H1 (cell line): Measurements from ENCODE around the gene MKX. TPM values are rescaled to one million over a fixed set of nuclear protein-coding genes. Genes with fewer than 3 reads are reported as not detected.

ENCODE experiments used
- CTCF ChIA-PET: fragments of 300-600 bp; sonication (Branson Sonifier 250); formaldehyde crosslinking; loops from one replicate; lab custom pipeline; 2021; ENCODE audit not compliant: partially characterized antibody; lab: Charles Lee
- POLR2A ChIA-PET: fragments of 300-600 bp; sonication (Branson Sonifier 250); formaldehyde crosslinking; loops from one replicate; lab custom pipeline; 2021; ENCODE audit warnings: inconsistent platforms; ENCODE audit not compliant: partially characterized antibody; lab: Charles Lee
- DNase-seq, 2 experiments: peaks; one replicate each; pipeline versions ENCODE4 v3.0.0 to v3.0.0-alpha.2; 2010 to 2022; ENCODE audit warnings: low spot score in 2 of 2, low read depth in 1 of 2, mixed read lengths in 1 of 2
- FAIRE-seq: peaks from 2 replicates; lab custom pipeline; 2011; peaks lifted over from hg19 to GRCh38; lab: Jason Lieb, UNC
- H2AFZ ChIP-seq: 2 replicates; pipeline ENCODE4 v1.8.1; 2012; ENCODE audit warnings: low read length, inconsistent platforms
- H2AK5ac ChIP-seq: 2 replicates; pipeline ENCODE4 v1.6.1; 2013; ENCODE audit warnings: low read depth, low read length
- H2BK120ac ChIP-seq: replicated peaks from 2 replicates; pipeline ENCODE3; 2013; ENCODE audit warnings: low read depth, low read length, inconsistent platforms
- H2BK12ac ChIP-seq: 2 replicates; pipeline ENCODE4 v1.6.1; 2013; ENCODE audit warnings: low read depth, low read length
- H2BK15ac ChIP-seq: 2 replicates; pipeline ENCODE4 v1.6.1; 2013; ENCODE audit warnings: low read length
- H2BK20ac ChIP-seq: 2 replicates; pipeline ENCODE4 v1.6.1; 2013; ENCODE audit warnings: low read length
- H2BK5ac ChIP-seq: 2 replicates; pipeline ENCODE4 v1.6.1; 2013; ENCODE audit warnings: low read depth, low read length
- H3K14ac ChIP-seq: 2 replicates; pipeline ENCODE4 v1.6.1; 2013; ENCODE audit warnings: inconsistent platforms; ENCODE audit not compliant: insufficient read length
- H3K18ac ChIP-seq: 2 replicates; pipeline ENCODE4 v1.6.1; 2013; ENCODE audit warnings: low read length; ENCODE audit errors: extremely low read depth
- H3K23ac ChIP-seq: 2 replicates; pipeline ENCODE4 v1.6.1; 2013; ENCODE audit warnings: inconsistent platforms; ENCODE audit not compliant: insufficient read length
- H3K23me2 ChIP-seq: 2 replicates; pipeline ENCODE4 v1.6.1; 2013; ENCODE audit warnings: low read depth, low read length
- H3K27ac ChIP-seq: 2 replicates; pipeline ENCODE4 v1.6.1; 2011; ENCODE audit warnings: low read depth, low read length, inconsistent platforms
- H3K27me3 ChIP-seq, 4 experiments: replicated peaks in 1 of 4; 1 replicate in 1 of 4; 2 replicates in 3 of 4; pipeline versions ENCODE4 v1.6.1 to v1.8.1; 2011 to 2013; ENCODE audit warnings: low read length in 3 of 4, mild to moderate bottlenecking in 3 of 4, inconsistent platforms in 2 of 4, mixed read lengths in 2 of 4, moderate library complexity in 1 of 4; ENCODE audit not compliant: control insufficient read depth in 3 of 4, insufficient read depth in 3 of 4; ENCODE audit errors: extremely low read depth in 1 of 4
- H3K36me3 ChIP-seq, 4 experiments: 2 replicates each; pipeline versions ENCODE4 v1.6.1 to v1.8.1; 2011 to 2013; ENCODE audit warnings: mild to moderate bottlenecking in 4 of 4, low read length in 3 of 4, moderate library complexity in 2 of 4, control low read depth in 1 of 4, inconsistent platforms in 1 of 4; ENCODE audit not compliant: insufficient read depth in 4 of 4, control insufficient read depth in 2 of 4
- H3K4ac ChIP-seq: replicated peaks from 2 replicates; pipeline ENCODE3; 2013; ENCODE audit warnings: low read length, low read depth, mixed read lengths, inconsistent platforms; ENCODE audit not compliant: insufficient read length
- H3K4me1 ChIP-seq, 4 experiments: replicated peaks in 1 of 4; 1 replicate in 1 of 4; 2 replicates in 3 of 4; pipeline versions ENCODE4 v1.6.1 to v1.8.1; 2011 to 2013; ENCODE audit warnings: low read length in 3 of 4, inconsistent platforms in 2 of 4, mixed read lengths in 1 of 4; ENCODE audit not compliant: insufficient read depth in 4 of 4, control insufficient read depth in 3 of 4
- H3K4me2 ChIP-seq, 2 experiments: 2 replicates each; pipeline versions ENCODE4 v1.6.1 to v1.8.1; 2011 to 2013; ENCODE audit warnings: low read depth in 2 of 2, low read length in 2 of 2, control low read depth in 1 of 2, inconsistent platforms in 1 of 2, mild to moderate bottlenecking in 1 of 2; ENCODE audit not compliant: insufficient read depth in 1 of 2
- H3K4me3 ChIP-seq, 4 experiments: fragments of 200-600, 300-600 bp in 1 of 4; sonication (generic), shearing (Covaris generic), sonication (Bioruptor Twin) in 1 of 4; 2 replicates each; pipeline versions ENCODE4 v1.5.1 to v1.8.1; 2011 to 2016; ENCODE audit warnings: low read length in 4 of 4, low read depth in 3 of 4, control low read depth in 2 of 4, inconsistent platforms in 2 of 4, mild to moderate bottlenecking in 2 of 4, mixed read lengths in 1 of 4, moderate library complexity in 1 of 4; ENCODE audit not compliant: insufficient read depth in 2 of 4; ENCODE audit errors: extremely low read depth in 1 of 4
- H3K56ac ChIP-seq: replicated peaks from 2 replicates; pipeline ENCODE3; 2013; ENCODE audit warnings: low read depth, mild to moderate bottlenecking, mixed read lengths, low read length, inconsistent platforms; ENCODE audit not compliant: insufficient read length
- H3K79me1 ChIP-seq: 2 replicates; pipeline ENCODE4 v1.6.1; 2013; ENCODE audit warnings: low read depth, low read length, control low read depth
- H3K79me2 ChIP-seq, 2 experiments: 2 replicates each; pipeline versions ENCODE4 v1.6.1 to v1.8.1; 2012 to 2013; ENCODE audit warnings: low read length in 2 of 2, mild to moderate bottlenecking in 2 of 2, inconsistent platforms in 1 of 2; ENCODE audit not compliant: insufficient read depth in 2 of 2, control insufficient read depth in 1 of 2
- H3K9ac ChIP-seq, 4 experiments: replicated peaks in 1 of 4; 1 replicate in 1 of 4; 2 replicates in 3 of 4; pipeline versions ENCODE4 v1.6.1 to v1.8.1; 2011 to 2013; ENCODE audit warnings: low read depth in 3 of 4, low read length in 3 of 4, control low read depth in 2 of 4, mild to moderate bottlenecking in 2 of 4, moderate library complexity in 2 of 4, inconsistent platforms in 1 of 4; ENCODE audit errors: extremely low read depth in 1 of 4
- H3K9me3 ChIP-seq, 2 experiments: 2 replicates each; pipeline versions ENCODE4 v1.6.1 to v1.8.1; 2012 to 2013; ENCODE audit warnings: mild to moderate bottlenecking in 2 of 2, moderate library complexity in 2 of 2, control low read depth in 1 of 2, inconsistent platforms in 1 of 2, low read depth in 1 of 2, low read length in 1 of 2, mixed read lengths in 1 of 2; ENCODE audit not compliant: insufficient read depth in 2 of 2
- H4K20me1 ChIP-seq, 2 experiments: replicated peaks in 1 of 2; 2 replicates each; pipeline versions ENCODE3 to v1.8.1; 2011 to 2013; ENCODE audit warnings: inconsistent platforms in 2 of 2, low read length in 2 of 2, mild to moderate bottlenecking in 1 of 2; ENCODE audit not compliant: insufficient read depth in 2 of 2, control insufficient read depth in 1 of 2
- H4K5ac ChIP-seq: 2 replicates; pipeline ENCODE4 v1.6.1; 2013; ENCODE audit warnings: low read length, low read depth, mixed read lengths, inconsistent platforms; ENCODE audit not compliant: insufficient read length
- H4K8ac ChIP-seq: 2 replicates; pipeline ENCODE4 v1.8.0; 2013; ENCODE audit warnings: mild to moderate bottlenecking, moderate library complexity, low read length, inconsistent platforms; ENCODE audit not compliant: insufficient read depth; ENCODE audit errors: extremely low read depth
- H4K91ac ChIP-seq: replicated peaks from 2 replicates; pipeline ENCODE3; 2013; ENCODE audit warnings: low read length, mixed read lengths, inconsistent platforms; ENCODE audit not compliant: insufficient read length
- CHD1 ChIP-seq: IDR thresholded peaks from 2 replicates; pipeline ENCODE4 v1.6.1; 2012; ENCODE audit warnings: low read depth, low read length, improper control_type of control experiment
- CREB1 ChIP-seq: IDR thresholded peaks from 2 replicates; pipeline ENCODE4 v1.6.1; 2012; ENCODE audit warnings: inconsistent platforms
- CTCF ChIP-seq, 3 experiments: IDR thresholded peaks; 1 replicate in 2 of 3; 2 replicates in 1 of 3; pipeline versions ENCODE4 v1.5.1 to v1.6.1; 2011; ENCODE audit warnings: low read length in 3 of 3, mild to moderate bottlenecking in 3 of 3, inconsistent platforms in 2 of 3, low read depth in 1 of 3, moderate library complexity in 1 of 3; ENCODE audit not compliant: insufficient read depth in 1 of 3; ENCODE audit errors: control extremely low read depth in 1 of 3
- GABPA ChIP-seq: IDR thresholded peaks from 2 replicates; pipeline ENCODE4 v1.6.1; 2011; ENCODE audit warnings: mild to moderate bottlenecking, low read length, moderate library complexity, borderline replicate concordance; ENCODE audit not compliant: insufficient read depth
- HDAC2 ChIP-seq, 2 experiments: fragments of 300-600 bp in 1 of 2; sonication (generic) in 1 of 2; IDR thresholded peaks; 2 replicates each; pipeline ENCODE4 v1.6.1; 2011 to 2012; ENCODE audit warnings: low read depth in 2 of 2, low read length in 2 of 2, mild to moderate bottlenecking in 2 of 2, moderate library complexity in 2 of 2, borderline replicate concordance in 1 of 2, inconsistent platforms in 1 of 2
- KDM5A ChIP-seq: fragments of 200-600 bp; IDR thresholded peaks from 2 replicates; pipeline ENCODE4 v1.7.1; 2012; ENCODE audit warnings: mild to moderate bottlenecking, low read length, inconsistent platforms, mixed read lengths
- POLR2A ChIP-seq, 2 experiments: IDR thresholded peaks; 1 replicate in 1 of 2; 2 replicates in 1 of 2; pipeline ENCODE4 v1.6.1; 2011; ENCODE audit warnings: low read depth in 2 of 2, low read length in 2 of 2, mild to moderate bottlenecking in 2 of 2; ENCODE audit errors: control extremely low read depth in 1 of 2
- RBBP5 ChIP-seq: IDR thresholded peaks from 2 replicates; pipeline ENCODE4 v1.7.1; 2012; ENCODE audit warnings: low read depth, mild to moderate bottlenecking, inconsistent platforms, low read length, moderate library complexity, borderline replicate concordance
- RFX5 ChIP-seq: IDR thresholded peaks from 2 replicates; pipeline ENCODE4 v1.6.1; 2011; ENCODE audit warnings: low read depth, low read length, improper control_type of control experiment, borderline replicate concordance
- SRF ChIP-seq: IDR thresholded peaks from 2 replicates; pipeline ENCODE4 v1.6.1; 2011; ENCODE audit warnings: mild to moderate bottlenecking, low read depth, low read length, moderate library complexity
- TEAD4 ChIP-seq: IDR thresholded peaks from 2 replicates; pipeline ENCODE4 v1.6.1; 2012; ENCODE audit warnings: low read depth, low read length, inconsistent platforms, mixed read lengths
- whole genome bisulfite sequencing, 2 experiments: shearing (Covaris generic) in 1 of 2; methylation state at CpG; one replicate each; pipeline versions ENCODE4 v1.1.6 to v1.1.7; 2013 to 2015; ENCODE audit warnings: low lambda C conversion rate in 2 of 2, mixed read lengths in 2 of 2, inconsistent platforms in 1 of 2, low coverage in 1 of 2, missing lambda C conversion rate in 1 of 2; ENCODE audit not compliant: insufficient replicate concordance in 2 of 2, insufficient coverage in 1 of 2, insufficient read length in 1 of 2; ENCODE audit errors: extremely low coverage in 1 of 2, missing lambda C conversion rate in 1 of 2; 5-methylcytosine and 5-hydroxymethylcytosine counted together
- polyA plus RNA-seq, 7 experiments: library from polyadenylated mRNA; depleted of rRNA in 3 of 7; stranded (reverse) in 5 of 7; unstranded in 2 of 7; fragments of >200 nt in 5 of 7; fragments of 200-250 nt in 2 of 7; gene quantifications; 1 replicate in 5 of 7; 2 replicates in 1 of 7; 4 replicates in 1 of 7; pipeline versions ENCODE4 v1.2.1 to v1.2.3, GENCODE V29; 2011 to 2013; ENCODE audit warnings: missing spikeins in 2 of 7, mixed read lengths in 2 of 7
- total RNA-seq: library from RNA; stranded (reverse); fragmentation: NEBNext Ultra II Directional; extraction: Animal tissue kit (Norgen Biotek cat#: 25700); gene quantifications from 2 replicates; pipeline ENCODE4 v1.2.1, GENCODE V29; 2021

Gene MKX
- total and polyA plus RNA-seq, 2 of the 8 experiments (the other 6 are each of a cell fraction or from before 2014, with no cell fraction given), result 0.21 to 1.3 TPM

DNA sequence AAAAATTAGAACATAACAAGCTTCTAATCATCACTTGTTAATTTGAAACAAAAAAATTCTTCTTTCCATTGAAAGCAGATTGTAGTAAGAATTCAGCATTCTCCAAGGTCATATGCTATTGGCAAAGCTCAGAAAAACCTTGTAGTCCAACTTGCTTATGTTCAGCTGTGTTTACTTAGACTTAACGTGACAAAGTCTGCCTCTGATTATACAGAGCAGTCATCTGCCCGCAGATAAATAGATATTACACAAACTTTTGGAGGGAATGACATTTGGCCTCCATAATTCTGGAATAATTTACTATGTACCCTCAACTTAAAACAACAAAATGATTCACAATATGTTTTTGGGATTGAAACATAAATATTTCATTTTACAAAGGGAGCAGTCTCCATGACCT, 45.8 kb downstream of the MKX start:
- ChIA-PET CTCF (no interaction called here), POLR2A (interaction anchor here (0.6 kb wide), 1 partner anchor 528 kb away, joined by 3 read pairs; no protein-coding TSS in a partner anchor)
- Histone ChIP-seq H3K9ac (no peak overlapping the region), H3K56ac (no peak overlapping the region), H2BK20ac (no peak overlapping the region), H3K4me3 (no peak overlapping the region), H3K14ac (no peak overlapping the region), H4K91ac (no peak overlapping the region), H3K36me3 (no peaks in the 10 kb centered on the region), H4K8ac (no peak overlapping the region), H3K23me2 (no peaks in the 10 kb centered on the region), H3K79me2 (no peaks in the 10 kb centered on the region), H4K20me1 (no peaks in the 10 kb centered on the region), H3K23ac (no peak overlapping the region), H3K4me1 (peaks cover 0 to 9% (median 2%) of the 10 kb centered on the region in 4 experiments; a peak in 3 of 7 replicates), H4K5ac (no peak overlapping the region), H2AK5ac (no peak overlapping the region), H3K27ac (no peak overlapping the region), H2BK120ac (no peak overlapping the region), H2AFZ (no peak overlapping the region), H3K4me2 (no peak overlapping the region), H3K79me1 (no peaks in the 10 kb centered on the region), H2BK5ac (no peak overlapping the region), H2BK15ac (no peak overlapping the region), H3K18ac (no peak overlapping the region), H3K27me3 (no peaks in the 10 kb centered on the region), H3K9me3 (no peaks in the 10 kb centered on the region), H2BK12ac (no peak overlapping the region), H3K4ac (no peak overlapping the region)
- FAIRE-seq (no peak), DNase-seq (no peak)
- WGBS, 2 experiments, result 45% methylated on average over 2 of the region's 2 CpGs; no CpG with 5 or more reads in 1 of the 2 experiments
- TF ChIP-seq CTCF (IDR thresholded peaks at IDR 0.05; ENCODE audit: control extremely low read depth in 1 of 3, insufficient read depth in 1 of 3, low read depth in 1 of 3, low read length in 3 of 3), result no peak
- TF ChIP-seq CREB1, result no peak
- TF ChIP-seq SRF, result no peak
- no peak for TF ChIP-seq TEAD4
- TF ChIP-seq HDAC2 (IDR thresholded peaks at IDR 0.05; ENCODE audit: borderline replicate concordance in 1 of 2, low read depth in 2 of 2, low read length in 2 of 2), result no peak
- TF ChIP-seq GABPA, result no peak
- TF ChIP-seq RFX5, result no peak
- no peak for TF ChIP-seq CHD1
- no peak for TF ChIP-seq KDM5A
- TF ChIP-seq RBBP5, result no peak
- TF ChIP-seq POLR2A (IDR thresholded peaks at IDR 0.05; ENCODE audit: control extremely low read depth in 1 of 2, low read depth in 2 of 2, low read length in 2 of 2), result no peak
- TF ChIP-seq, all 59 proteins: peak for 0
